ENCODE data around the gene P2RX7.

GRCh38 chr12:121218588-121219352, 86.1 kb downstream of the P2RX7 start:
- TF ChIP-seq USF1 (IDR thresholded peaks at IDR 0.05) (no peak), TAF1 (IDR thresholded peaks at IDR 0.05; ENCODE audit: low read depth) (no peak), MAX (IDR thresholded peaks at IDR 0.05) (no peak), EP300 (IDR thresholded peaks at IDR 0.05; ENCODE audit: borderline replicate concordance) (no peak)
